ENCODE data around the gene TUT4. TPM values are rescaled to one million over a fixed set of nuclear protein-coding genes. Genes with fewer than 3 reads are reported as not detected.

TUT4 gene
- total and polyA plus RNA-seq, 2 donors (not counting 3 experiments of a cell fraction or from before 2014, with no cell fraction given): 24.7 to 41.2 TPM

GRCh38 chr1:52569449-52570210 is 16.7 kb upstream of the TUT4 start:
- H4K20me1 ChIP-seq (replicated peaks; ENCODE audit: control insufficient read depth, extremely low read depth, insufficient read depth, low read length): no peaks in the 10 kb centered on the region
- BruUV-seq (replicated peaks): no TSS peak
- H3K79me2 ChIP-seq (ENCODE audit: control insufficient read depth, insufficient read depth, low read length): no peaks in the 10 kb centered on the region
- H3K4me1 ChIP-seq (ENCODE audit: control insufficient read depth, extremely low read depth, insufficient read depth, low read length): peaks cover 12% of the 10 kb centered on the region
- H3K36me3 ChIP-seq (ENCODE audit: control insufficient read depth in 2 of 2, extremely low read depth in 1 of 2, insufficient read depth in 2 of 2, low read length in 2 of 2): no peaks in the 10 kb centered on the region
- ChIA-PET CTCF (interaction anchor here (1.4 to 2.4 kb wide), 2 partner anchors 13 to 16 kb away, joined by 4 to 6 read pairs; partner anchors contain the start of gene TUT4), POLR2A (no interaction called here)
- H3K9me3 ChIP-seq (replicated peaks; ENCODE audit: control insufficient read depth, insufficient read depth, low read length): no peaks in the 10 kb centered on the region
- dilution Hi-C loops (cut with MboI; ENCODE audit: extremely low pct_ligation_motif_present, low sequenced_read_pairs) (no loop called here), intact Hi-C loops (cut with micrococcal nuclease) (loop anchor here (1.0 kb wide), 1 partner anchor 16 kb away; the partner anchor contains the start of gene TUT4)
- H2AFZ ChIP-seq (ENCODE audit: low read depth, low read length): peak overlapping the region; percentile 25
- no peaks in the 10 kb centered on the region for H3K9me1 ChIP-seq (replicated peaks; ENCODE audit: control insufficient read depth, extremely low read depth, insufficient read depth, low read length)
- peak overlapping the region; percentile 18 for H3K27ac ChIP-seq (ENCODE audit: insufficient read depth, low read depth, low read length)
- DNase-seq (ENCODE audit: low read depth, low spot score): peak; percentile 76
- H3K4me2 ChIP-seq (ENCODE audit: insufficient read depth, low read length): peak overlapping the region; percentile 73
- FAIRE-seq: peak; percentile 85
- no peaks in the 10 kb centered on the region for H3K27me3 ChIP-seq (ENCODE audit: control insufficient read depth in 2 of 2, insufficient read depth in 2 of 2, low read length in 2 of 2)
- no peak overlapping the region for H3K9ac ChIP-seq (replicated peaks; ENCODE audit: extremely low read depth, insufficient read depth, low read length)
- no peak overlapping the region for H3K4me3 ChIP-seq (replicated peaks in 1 of 3; ENCODE audit: insufficient read depth in 1 of 3, low read depth in 1 of 3, low read length in 3 of 3)
- TF ChIP-seq JUN (IDR thresholded peaks at IDR 0.05; ENCODE audit: borderline replicate concordance, insufficient read depth, insufficient read length, low read depth) (no peak), POLR2A (IDR thresholded peaks at IDR 0.05; ENCODE audit: low read depth, low read length) (no peak), EZH2 (IDR thresholded peaks at IDR 0.05; ENCODE audit: borderline replicate concordance, low read depth, low read length, severe bottlenecking) (no peak), POLR2AphosphoS5 (IDR thresholded peaks at IDR 0.05; ENCODE audit: insufficient read depth, low read depth, low read length) (no peak), MAX (IDR thresholded peaks at IDR 0.05; ENCODE audit: insufficient read depth, insufficient read length) (no peak), FOS (IDR thresholded peaks at IDR 0.05; ENCODE audit: borderline replicate concordance, insufficient read depth, low read length) (no peak)

GRCh38 chr1:52567943-52568342 is 15.1 kb upstream of the TUT4 start:
- no peak overlapping the region for H3K4me3 ChIP-seq (replicated peaks in 1 of 3; ENCODE audit: insufficient read depth in 1 of 3, low read depth in 1 of 3, low read length in 3 of 3)
- BruUV-seq (replicated peaks): no TSS peak
- H3K9me1 ChIP-seq (replicated peaks; ENCODE audit: control insufficient read depth, extremely low read depth, insufficient read depth, low read length): no peaks in the 10 kb centered on the region
- H3K9ac ChIP-seq (replicated peaks; ENCODE audit: extremely low read depth, insufficient read depth, low read length): no peak overlapping the region
- FAIRE-seq (no peak), DNase-seq (ENCODE audit: low read depth, low spot score) (no peak)
- no peak overlapping the region for H3K27ac ChIP-seq (ENCODE audit: insufficient read depth, low read depth, low read length)
- H3K4me2 ChIP-seq (ENCODE audit: insufficient read depth, low read length): no peak overlapping the region
- CTCF ChIA-PET: interaction anchor here (1.0 to 1.4 kb wide), 2 partner anchors 11 to 59 kb away, joined by 3 to 4 read pairs; no protein-coding TSS in a partner anchor
- H3K27me3 ChIP-seq (ENCODE audit: control insufficient read depth in 2 of 2, insufficient read depth in 2 of 2, low read length in 2 of 2): no peaks in the 10 kb centered on the region
- no peak overlapping the region for H2AFZ ChIP-seq (ENCODE audit: low read depth, low read length)
- H3K9me3 ChIP-seq (replicated peaks; ENCODE audit: control insufficient read depth, insufficient read depth, low read length): no peaks in the 10 kb centered on the region
- dilution Hi-C loops (cut with MboI; ENCODE audit: extremely low pct_ligation_motif_present, low sequenced_read_pairs): no loop called here
- POLR2A ChIA-PET: interaction anchor here (1.0 kb wide), 1 partner anchor 15 kb away, joined by 4 read pairs; the partner anchor contains the start of gene TUT4
- peaks cover 10% of the 10 kb centered on the region for H3K4me1 ChIP-seq (ENCODE audit: control insufficient read depth, extremely low read depth, insufficient read depth, low read length)
- intact Hi-C loops (cut with micrococcal nuclease): no loop called here
- TF ChIP-seq MAX (IDR thresholded peaks at IDR 0.05; ENCODE audit: insufficient read depth, insufficient read length): no peak
- no peak for TF ChIP-seq GATA2 (IDR thresholded peaks at IDR 0.05; ENCODE audit: insufficient read depth, insufficient read length, low read depth, low read length)
- TF ChIP-seq EZH2 (IDR thresholded peaks at IDR 0.05; ENCODE audit: borderline replicate concordance, low read depth, low read length, severe bottlenecking): no peak
- no peak for TF ChIP-seq CTCF (IDR thresholded peaks at IDR 0.05; ENCODE audit: extremely low read depth in 1 of 2, insufficient read depth in 1 of 2, low read depth in 1 of 2, low read length in 2 of 2)
- TF ChIP-seq JUN (IDR thresholded peaks at IDR 0.05; ENCODE audit: borderline replicate concordance, insufficient read depth, insufficient read length, low read depth): no peak
- no peak for TF ChIP-seq MYC (IDR thresholded peaks at IDR 0.05; ENCODE audit: low read depth, low read length)
- TF ChIP-seq POLR2AphosphoS5 (IDR thresholded peaks at IDR 0.05; ENCODE audit: insufficient read depth, low read depth, low read length): no peak
- H4K20me1 ChIP-seq (replicated peaks; ENCODE audit: control insufficient read depth, extremely low read depth, insufficient read depth, low read length): no peaks in the 10 kb centered on the region
- H3K79me2 ChIP-seq (ENCODE audit: control insufficient read depth, insufficient read depth, low read length): no peaks in the 10 kb centered on the region
- no peaks in the 10 kb centered on the region for H3K36me3 ChIP-seq (ENCODE audit: control insufficient read depth in 2 of 2, extremely low read depth in 1 of 2, insufficient read depth in 2 of 2, low read length in 2 of 2)

Measured in endothelial cell of umbilical vein (primary cell).